HG02763 (cell line): ENCODE data around the gene SLC8A2.

Experiments used
- ATAC-seq: cut with Tn5 transposase; IDR thresholded peaks from one replicate; pipeline ENCODE4 v1.9.1; 2021; ENCODE audit warnings: mild to moderate bottlenecking, moderate library complexity; ENCODE audit not compliant: unreplicated experiment

Gene SLC8A2

DNA sequence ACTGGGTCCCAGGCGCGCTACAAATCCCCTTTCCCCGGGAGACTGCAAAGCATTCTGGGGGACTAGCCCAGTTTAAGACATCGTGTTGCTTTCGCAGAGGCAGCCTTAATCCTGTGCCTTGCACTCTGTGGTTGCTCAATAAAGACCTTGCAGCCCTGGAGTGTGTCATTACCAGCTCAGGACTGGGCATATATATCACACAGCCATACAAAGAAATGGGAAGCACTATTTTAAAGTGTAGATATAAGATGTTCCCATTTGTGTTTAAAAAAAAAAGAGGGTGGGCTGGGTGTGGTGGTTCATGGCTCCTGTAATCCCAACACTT, 32.1 kb upstream of the SLC8A2 start:
- no peak for ATAC-seq

DNA sequence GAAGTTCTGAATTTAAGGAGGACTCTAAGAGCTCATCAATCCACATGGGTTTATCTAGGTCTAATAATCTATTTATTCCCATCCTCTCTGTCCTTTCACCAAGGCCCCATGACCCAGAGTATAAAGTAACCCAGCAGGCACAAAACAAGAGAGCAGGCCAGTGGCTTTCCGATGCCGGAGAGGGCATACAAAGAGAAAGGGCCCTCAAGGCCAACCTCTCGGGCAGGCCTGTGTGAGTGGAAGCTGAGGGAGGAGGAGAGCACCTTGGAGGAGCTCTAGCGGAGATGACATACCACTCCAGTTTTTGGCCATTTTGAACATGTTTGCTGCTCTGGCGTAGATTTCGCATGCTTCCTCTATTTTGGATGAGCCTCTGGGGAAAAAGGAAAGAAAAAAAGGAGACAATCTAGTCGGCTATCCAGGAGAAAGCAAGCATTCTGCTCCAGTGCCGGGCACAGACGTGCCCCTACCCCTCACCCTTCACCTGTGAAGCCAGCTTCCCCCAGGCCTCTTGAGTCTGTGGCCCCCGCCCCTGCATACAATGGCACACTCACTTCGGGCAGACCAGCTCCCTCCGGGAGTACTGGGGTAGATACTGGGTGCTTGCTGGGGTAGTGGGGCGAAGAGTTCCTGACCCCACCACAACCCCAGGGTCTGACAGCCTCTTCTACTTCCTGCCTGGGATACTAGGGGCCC, 31.6 kb upstream of the SLC8A2 start:
- no peak for ATAC-seq

DNA sequence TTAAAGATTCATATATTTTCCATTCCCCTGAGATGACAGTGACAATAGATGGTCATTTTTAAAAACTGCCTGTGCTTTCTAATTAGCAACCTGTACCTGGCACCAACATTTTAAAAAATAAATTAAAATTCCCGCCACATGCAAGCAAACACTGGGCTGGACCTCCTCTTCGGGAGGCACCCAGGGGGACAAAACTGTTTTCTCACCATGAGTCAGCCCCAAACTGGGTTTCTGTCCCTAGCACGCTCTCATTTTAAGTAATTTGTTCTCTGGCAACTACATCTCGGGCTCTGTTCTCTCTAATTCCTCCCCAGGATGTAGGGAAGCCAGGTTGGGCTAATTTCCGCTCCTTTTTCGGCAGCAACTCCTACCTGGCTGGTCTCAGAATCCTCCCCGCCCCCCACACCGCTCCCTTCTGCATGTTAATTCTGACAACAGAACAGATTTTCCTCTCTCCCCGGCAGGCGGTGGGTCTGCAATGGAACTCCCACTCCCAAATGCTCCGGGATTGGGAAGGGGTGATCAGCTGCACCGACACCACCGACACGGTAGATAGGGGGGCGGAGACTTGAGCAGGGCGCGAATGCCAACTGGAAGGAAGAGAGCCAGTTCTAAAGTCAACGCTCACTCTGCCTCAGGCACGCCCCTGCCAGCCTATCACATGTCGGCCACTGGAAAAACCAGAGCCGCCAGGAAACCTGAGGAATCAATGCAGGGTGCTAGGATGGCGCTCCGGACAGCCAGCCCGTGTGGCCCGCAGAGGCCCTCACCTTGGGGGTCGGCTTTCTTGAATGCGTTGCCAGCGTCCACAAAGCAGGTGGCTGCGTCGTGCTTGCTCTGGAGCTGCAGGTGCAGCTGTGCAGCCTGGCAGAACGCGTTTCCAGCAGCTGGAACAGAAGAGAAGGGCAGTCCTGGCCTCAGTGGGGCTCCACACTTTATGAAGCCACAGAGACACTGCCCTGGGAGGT, 28.5 kb upstream of the SLC8A2 start:
- no peak for ATAC-seq

DNA sequence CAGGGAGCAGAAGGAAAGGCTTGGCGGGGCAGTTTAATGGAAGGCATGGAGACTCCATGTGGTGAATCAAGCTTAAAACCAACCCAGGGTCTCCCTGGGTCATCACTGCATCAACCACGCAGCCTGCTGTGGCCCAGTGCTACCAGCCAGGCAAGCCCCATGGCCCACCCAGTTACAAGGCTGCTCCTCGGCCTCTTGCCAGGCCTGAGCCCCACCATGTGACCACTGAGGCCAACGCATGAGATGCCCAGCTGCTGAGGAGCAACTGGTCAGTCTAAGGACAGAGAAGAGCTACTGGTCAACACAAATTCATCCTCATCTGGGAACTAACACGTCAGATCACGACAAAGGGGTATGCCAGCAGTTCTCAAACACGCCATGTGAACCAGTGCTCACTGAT, 27.7 kb upstream of the SLC8A2 start:
- ATAC-seq = no peak

DNA sequence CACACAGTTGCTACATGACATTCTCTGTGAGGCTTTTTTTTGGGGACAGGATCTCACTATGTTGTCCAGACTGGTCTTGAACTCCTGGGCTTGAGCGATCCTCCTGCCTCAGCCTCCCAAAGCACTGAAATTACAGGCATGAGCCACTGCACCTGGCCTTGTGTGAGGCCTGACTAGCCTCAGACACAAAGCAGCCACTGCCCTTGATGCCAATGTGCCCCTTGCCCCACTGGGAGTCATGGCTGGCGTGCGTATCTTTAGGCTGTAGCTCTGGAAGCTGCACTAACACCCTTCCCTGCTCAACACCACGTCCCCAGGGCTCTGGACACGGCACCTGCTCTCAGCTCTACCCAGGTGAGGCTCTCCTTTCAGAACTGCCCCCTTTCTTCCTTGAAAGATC, 26.9 kb upstream of the SLC8A2 start:
- ATAC-seq = no peak

DNA sequence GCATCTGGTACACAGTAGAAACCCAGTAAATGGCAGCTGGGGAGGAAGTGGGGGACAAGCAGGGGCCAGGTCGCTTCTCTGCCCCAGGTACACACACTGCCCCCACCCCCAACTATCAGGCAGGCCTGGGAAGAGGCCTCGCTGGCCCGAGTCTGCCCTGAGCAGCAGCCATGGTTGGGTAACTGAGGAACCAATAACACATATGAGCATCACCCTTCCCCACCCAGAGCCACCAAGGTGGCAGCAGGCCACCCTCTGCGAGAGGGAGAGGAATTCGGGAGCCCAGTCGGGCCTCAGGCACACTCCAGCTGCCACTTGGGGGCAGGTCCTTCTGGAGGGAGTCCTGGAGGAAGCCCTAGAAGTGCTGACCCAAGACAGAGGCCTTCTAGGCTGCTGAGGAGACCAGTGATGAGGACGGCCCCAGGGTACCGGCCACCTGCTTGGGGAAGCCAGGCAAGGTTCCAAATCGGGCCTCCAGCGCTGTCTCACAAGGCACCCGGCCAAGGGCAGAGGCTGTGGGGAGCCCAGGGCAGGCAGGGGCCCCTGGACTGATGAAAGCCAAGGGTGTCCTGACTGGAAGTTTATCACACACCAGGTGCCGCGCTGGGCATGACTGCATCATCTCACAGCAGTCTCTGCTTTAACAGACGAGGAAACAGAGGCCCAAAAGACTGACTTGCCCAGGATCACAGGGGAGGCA, 26.3 kb upstream of the SLC8A2 start:
- no peak for ATAC-seq

DNA sequence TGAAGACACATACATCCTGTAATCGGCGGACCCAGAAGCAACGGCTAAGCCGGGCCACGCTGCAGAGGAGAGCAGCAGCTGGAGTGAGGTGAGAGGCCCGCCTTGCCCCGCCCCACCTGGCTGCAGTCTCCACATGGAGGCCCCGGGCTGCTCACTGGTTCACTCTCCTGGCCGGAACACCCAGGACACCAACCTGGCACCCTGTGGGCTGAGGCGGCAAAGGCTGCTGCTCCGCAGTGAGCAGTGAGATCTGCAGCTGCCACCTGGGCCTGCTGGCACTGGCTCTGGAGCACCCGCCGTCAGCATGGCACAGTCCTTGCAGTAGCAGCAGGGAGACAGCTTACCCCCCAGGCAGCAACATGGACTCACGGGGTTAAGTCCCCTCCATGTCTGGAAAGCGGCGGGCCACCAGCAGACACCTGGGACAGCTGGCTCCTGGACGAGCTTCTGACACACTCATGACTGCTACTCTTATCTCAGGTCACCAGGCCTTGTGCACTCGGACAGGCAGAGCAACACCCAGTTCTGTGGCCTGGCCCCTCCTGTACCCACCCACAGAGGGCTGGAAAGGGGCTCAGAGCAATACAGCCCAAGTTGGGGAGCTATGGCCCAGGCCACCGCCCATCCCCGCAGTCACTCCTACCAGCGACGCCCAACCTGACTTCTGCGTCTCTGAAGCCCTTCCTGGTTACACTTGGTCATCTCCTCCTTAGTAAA, 25.5 kb upstream of the SLC8A2 start:
- no peak for ATAC-seq

DNA sequence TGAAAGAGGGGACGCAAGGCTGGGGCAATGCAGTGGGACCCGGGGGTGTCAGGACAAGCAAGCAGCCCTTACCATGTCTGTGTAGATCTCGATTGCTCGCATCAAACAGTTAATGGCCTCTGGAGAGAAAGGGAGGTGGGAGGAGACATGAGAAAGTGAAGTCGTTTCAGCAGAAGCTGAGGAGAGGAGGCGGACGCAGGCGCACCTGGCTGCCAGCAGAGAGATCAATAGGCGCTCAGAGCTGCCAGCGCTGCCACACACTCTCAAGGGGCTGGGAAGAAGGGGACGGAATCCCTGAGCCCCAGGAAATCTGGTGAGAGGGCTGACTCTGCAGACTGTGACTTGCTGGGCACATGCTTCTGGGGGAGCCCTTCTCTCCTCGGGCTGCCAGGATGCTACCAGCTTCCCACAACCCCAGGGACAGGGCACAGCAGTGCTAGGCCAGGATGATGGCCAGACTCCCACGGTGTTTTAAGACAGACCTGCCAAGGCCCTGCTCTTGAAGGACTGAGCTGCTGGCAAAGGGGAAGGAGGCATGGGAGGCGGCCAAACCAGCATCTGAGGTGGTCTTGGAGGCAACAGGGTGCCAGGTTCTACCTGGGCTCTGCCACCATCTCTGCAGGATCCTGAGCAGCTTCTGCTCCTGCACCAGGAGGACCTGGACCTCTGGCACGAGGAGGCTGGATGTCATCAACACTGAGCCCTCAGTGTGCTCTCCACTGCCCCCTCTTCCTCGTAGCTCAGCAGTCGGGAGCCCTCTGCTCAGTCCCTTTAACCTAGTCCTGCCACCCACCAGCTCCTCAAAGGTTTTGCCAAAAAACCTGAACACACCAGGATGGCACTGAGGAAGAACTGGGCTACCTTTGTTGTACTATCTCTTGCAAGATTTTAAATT, 24.0 kb upstream of the SLC8A2 start:
- ATAC-seq = no peak

DNA sequence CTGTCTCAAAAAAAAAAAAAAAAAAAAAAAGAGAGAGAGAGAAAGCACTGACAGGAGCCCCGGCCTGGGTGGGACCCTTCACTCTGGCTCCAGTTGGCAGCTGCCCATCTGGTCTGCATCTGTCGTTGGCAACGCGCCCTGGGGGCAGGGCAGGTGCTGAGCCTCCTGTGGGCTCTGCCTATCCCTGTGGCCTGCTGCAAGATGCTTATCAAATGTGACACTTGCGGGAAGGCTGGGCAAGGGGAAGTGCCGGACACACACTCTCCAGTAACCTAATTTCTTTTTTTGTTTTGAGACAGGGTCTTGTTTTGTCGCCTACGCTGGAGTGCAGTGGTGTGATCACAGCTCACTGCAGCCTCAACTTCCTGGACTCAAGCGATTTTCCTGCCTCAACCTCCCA, 23.0 kb upstream of the SLC8A2 start:
- ATAC-seq = no peak

DNA sequence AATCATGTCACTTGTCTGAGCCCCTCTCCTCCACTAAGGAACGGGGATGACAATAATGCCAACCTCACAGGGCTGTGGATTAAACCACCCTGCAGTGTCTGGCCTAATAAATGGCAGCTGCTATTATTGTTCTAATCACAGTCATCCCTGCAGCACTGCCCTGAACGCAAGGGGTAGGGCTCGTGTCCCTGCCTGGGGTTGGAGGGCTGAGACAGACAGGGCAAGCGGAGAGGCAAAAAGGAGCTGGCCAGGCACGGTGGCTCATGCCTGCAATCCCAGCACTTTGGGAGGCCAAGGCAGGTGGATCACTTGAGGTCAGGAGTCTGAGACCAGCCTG, 22.5 kb upstream of the SLC8A2 start:
- no peak for ATAC-seq

DNA sequence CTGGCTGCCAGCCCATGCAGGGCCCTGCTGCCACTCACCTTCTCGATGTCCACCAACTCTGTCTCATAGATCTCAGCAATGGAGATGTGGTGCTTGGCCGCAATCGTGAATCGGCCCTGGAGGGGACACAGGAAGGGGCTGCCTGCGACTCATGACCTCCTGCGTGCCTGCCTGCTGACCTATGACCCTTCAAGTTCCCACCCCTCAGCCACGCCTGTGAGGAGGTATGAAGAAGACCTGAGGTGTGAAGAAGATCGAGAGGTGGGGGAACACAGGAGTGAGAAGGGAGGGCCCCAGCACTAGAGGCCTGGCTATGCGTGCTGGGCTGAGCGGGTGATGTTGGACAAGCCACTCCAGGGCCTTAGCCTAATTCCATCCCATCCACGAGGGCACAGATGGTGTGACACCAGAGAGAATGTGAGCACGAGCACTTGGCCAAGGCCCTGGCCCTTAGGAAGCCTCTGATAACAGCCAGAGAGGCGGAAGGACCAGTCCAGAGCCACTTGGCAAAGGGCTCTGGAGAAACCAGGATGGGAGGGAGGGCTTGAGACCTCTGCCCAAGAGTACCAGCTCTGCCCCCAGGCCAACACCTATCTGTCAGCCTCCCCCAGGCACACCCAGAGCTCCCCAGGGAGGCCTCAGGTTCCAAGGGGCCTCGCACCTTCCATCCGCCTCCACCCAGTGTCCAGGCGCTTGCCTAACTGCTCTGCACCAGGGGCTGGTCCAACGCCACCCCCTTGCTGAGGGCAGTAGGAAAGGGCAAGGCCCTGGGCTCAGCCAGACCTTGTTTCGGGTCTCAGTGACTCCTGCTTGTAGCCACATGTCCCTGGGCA, 21.9 kb upstream of the SLC8A2 start:
- no peak for ATAC-seq

DNA sequence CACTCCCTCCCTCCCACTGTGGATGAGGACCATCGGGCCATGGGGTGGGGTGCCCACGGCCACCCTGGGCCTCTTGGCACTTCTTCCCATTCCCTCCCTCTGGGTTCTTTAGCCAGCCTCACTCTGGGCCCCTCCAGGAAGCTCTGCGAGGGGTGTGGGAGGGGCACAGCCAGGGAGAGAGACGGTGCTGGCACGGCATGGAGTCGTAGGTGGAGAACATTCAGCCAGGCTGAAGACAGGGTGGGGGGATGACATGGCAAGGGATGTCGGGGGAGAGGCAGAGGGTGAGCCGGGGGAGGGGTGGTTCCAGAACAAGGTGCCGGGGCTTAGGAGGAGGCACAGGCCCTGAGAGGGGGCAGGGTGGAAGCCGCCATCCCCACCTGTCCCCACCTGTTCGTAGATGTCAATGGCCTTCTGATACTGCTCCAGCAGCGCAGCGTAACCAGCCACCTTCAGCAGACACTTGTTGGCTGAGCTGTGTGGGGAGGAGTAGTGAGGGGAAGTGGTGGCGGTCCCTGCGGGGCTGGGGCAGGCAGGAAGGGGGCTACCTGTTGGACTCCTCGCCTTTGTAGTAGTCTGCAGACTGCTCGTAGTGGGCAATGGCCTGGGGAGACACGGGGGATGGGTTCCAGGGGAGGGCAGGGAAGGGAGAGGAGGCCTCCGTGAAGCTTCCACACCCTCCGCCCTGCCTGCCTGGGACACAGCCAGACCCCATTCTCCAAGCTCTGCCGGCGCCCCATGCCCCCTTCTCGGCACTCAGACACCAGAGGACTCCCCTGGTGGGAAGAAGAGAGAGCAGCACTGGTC, 21.1 kb upstream of the SLC8A2 start:
- no peak for ATAC-seq

DNA sequence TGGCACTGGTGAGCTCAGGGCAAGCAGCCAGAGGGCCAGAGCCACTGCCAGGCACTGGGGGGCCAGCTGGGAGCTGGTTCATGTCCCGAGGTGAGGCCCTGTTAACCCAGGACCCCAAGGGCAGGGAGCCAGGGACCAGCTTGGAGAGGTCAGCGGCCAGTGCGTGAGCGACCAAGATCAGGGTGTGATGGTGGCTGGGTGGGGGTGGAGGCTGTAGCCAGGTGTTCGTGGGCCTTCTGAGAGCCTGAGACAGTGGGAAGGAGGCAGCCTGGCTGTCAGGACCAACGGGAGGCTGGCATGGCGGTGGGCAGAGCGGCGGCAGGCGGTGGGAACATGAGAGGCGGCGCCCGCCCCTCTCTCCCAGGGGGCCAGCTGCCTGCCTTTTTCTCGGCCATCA, 20.4 kb upstream of the SLC8A2 start:
- ATAC-seq = no peak

DNA sequence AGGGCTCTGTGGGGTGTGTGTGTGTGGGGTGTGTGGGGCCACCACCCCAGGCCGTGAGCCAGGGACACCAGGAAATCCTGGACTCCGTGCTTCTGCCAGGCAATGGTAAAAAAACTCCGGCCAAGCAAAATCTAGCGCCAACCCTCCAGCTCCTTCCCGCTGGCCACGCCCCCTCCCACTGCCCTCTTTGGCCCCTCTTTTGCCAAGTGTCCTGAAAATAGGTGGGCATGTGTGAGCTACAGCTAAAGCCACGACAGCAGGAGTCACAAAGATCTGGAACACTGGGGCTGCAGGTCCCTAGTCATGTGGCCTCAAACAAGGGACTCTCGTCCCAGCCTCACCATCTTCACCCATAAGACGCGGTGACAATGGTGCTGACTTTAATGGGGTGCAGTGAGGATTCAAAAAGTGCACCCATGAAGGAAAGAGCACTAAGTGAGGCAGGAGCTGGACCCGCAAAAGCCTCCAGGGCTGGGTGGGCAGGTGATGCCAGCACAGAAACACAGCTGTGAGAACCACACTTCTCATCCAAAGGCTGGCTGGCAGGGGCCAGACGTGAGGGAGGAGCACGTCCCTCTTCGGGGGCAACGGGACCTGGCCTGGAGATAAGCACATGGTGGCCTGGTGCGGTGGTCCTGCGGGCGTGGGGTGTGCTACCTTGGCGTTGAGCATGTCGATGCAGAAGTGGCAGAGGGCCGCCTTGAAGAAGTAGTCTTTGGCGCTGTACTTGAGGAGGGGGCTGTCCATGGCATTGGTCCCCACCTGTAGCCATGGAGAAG, 19.9 kb upstream of the SLC8A2 start:
- no peak for ATAC-seq

DNA sequence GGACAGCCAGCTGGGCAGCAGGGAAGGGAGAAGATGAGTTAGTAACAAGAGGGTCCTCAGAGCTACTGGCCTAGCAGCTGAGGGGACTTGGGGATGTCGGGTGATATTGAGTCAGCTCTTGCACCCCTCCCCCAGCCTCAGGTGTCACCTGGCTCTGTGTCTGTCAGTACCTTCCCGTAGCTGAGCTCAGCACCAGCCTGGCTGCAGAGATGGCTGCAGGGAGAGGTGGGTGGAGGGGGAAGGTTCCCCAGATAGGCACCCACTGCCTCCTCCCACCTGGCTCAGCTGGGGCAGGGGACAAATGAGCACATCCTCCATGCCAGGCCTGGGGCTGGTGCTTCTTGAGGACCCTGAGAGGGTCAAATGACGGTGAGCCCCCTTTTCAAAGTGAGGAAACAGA, 19.2 kb upstream of the SLC8A2 start:
- no peak for ATAC-seq

DNA sequence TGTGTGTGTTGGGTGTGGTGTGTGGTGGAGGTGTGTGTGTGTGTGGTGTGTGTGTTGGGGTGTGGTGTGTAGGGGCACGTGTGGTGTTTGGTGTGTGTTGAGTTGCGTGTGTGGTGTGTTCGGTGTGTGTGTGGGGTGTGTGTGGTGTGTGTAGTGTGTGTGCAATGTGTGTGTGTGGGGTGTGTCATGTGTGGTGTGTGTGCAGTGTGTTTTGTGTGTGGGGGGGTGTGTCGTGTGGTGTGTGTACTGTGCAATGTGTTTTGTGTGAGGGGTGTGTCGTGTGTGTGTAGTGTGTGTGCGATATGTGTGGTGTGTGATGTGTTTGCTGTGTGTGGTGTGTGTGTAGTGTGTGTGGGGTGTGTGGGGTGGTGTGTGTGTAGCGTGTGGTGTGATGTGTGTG, 18.3 kb upstream of the SLC8A2 start:
- ATAC-seq = no peak

DNA sequence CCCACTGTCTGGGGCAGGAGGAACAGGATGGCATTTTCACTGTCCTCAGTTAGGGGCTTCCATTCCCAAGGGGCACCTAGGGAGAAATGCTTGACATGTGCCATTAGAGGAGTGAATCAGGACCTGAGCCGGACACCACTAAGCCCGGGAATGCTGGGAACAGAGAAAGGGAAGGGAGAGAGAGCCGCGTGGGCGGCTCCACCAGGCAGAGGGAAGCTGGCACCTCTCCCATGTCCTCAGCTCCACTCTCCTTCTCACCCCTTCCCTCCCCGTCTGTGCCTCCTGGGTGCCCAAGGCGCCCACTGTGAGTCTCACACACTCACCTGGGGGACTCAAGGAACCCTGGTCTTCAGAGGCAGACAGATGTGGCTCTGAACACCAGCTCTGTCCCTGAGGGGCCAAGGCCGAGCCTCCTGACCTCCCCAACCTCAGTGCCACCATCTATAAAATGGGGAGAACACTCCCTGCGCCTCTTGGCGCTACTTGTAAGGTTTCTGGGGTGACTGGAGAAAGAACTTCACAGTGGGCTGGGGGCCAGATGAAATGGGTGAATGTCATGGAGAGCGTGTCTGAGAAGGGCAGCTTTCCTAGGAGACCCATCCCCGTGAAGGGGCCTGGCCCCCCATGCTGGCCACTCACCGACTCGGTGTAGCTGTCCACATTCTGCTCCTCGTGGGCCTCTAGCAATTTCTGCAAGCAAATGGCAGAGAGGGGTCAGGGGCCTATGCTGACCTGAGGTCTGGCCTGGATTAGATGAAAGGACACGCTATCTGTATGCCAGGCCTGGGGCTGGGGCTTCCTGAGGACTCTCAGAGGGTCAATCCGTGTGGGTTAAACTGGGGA, 17.6 kb upstream of the SLC8A2 start:
- ATAC-seq = no peak
